A673 (cell line): ENCODE results near the gene CCND2. TPM values are rescaled to one million over a fixed set of nuclear protein-coding genes. Genes with fewer than 3 reads are reported as not detected.
A peak's percentile ranks its signal among the peaks of the same experiment; 100 is the strongest.

ENCODE experiments used
- BruUV-seq: library from RNA; stranded (reverse); fragments of 400-500 nt; replicated peaks from 2 replicates; lab custom pipeline; 2021; lab: Mats Ljungman, UMichigan
- CTCF ChIA-PET: fragments of 300-600 bp; sonication (Branson Sonifier 250); formaldehyde crosslinking; loops from one replicate; lab custom pipeline; 2022; ENCODE audit warnings: antibody characterized with exemption; lab: Charles Lee
- POLR2A ChIA-PET: fragments of 300-600 bp; sonication (Branson Sonifier 250); formaldehyde crosslinking; loops from one replicate; lab custom pipeline; 2022; ENCODE audit warnings: antibody characterized with exemption; ENCODE audit not compliant: low non-redundant PET; lab: Charles Lee
- DNase-seq: peaks from one replicate; pipeline ENCODE4 v3.0.0-alpha.2; 2015; ENCODE audit warnings: low spot score
- H3K27ac ChIP-seq: fragments of 200-600 bp; sonication (generic); 2 replicates; pipeline ENCODE4 v1.5.1; 2016; ENCODE audit warnings: mixed run types, low read depth, mild to moderate bottlenecking, mixed read lengths, antibody characterized with exemption, low read length; ENCODE audit not compliant: poor library complexity, severe bottlenecking
- H3K27me3 ChIP-seq: fragments of 200-600 bp; sonication (generic); replicated peaks from 2 replicates; pipeline ENCODE4 v1.6.1; 2017; ENCODE audit warnings: mixed run types, low read depth, mild to moderate bottlenecking, mixed read lengths, antibody characterized with exemption, low read length; ENCODE audit not compliant: insufficient read depth, poor library complexity
- H3K36me3 ChIP-seq: fragments of 200-600 bp; sonication (generic); 2 replicates; pipeline ENCODE4 v1.6.1; 2016; ENCODE audit warnings: mixed run types, mild to moderate bottlenecking, mixed read lengths, antibody characterized with exemption, low read length; ENCODE audit not compliant: insufficient read depth, poor library complexity, severe bottlenecking
- H3K4me1 ChIP-seq: fragments of 200-600 bp; sonication (generic); 2 replicates; pipeline ENCODE4 v1.6.1; 2017; ENCODE audit warnings: mixed run types, mild to moderate bottlenecking, mixed read lengths, antibody characterized with exemption, low read length; ENCODE audit not compliant: insufficient read depth, poor library complexity, severe bottlenecking
- H3K4me3 ChIP-seq: fragments of 200-600 bp; sonication (generic); 2 replicates; pipeline ENCODE4 v1.5.1; 2016; ENCODE audit warnings: low read depth, mixed run types, mild to moderate bottlenecking, mixed read lengths, low read length; ENCODE audit not compliant: poor library complexity, severe bottlenecking
- H3K9me3 ChIP-seq: fragments of 200-600 bp; sonication (generic); 2 replicates; pipeline ENCODE4 v1.6.1; 2016; ENCODE audit warnings: mixed run types, low read depth, mild to moderate bottlenecking, mixed read lengths, antibody characterized with exemption, low read length; ENCODE audit not compliant: poor library complexity, severe bottlenecking
- EZH2 ChIP-seq: fragments of 200-600 bp; sonication (generic); IDR thresholded peaks from 2 replicates; pipeline ENCODE4 v1.6.1; 2017; ENCODE audit warnings: borderline replicate concordance, low read depth, mild to moderate bottlenecking, mixed read lengths, antibody characterized with exemption, low read length; ENCODE audit not compliant: poor library complexity, severe bottlenecking
- intact Hi-C: fragments of 100-400 bp; cut with micrococcal nuclease; formaldehyde crosslinking; loops from one replicate; pipeline ENCODE4 v1.10.0; 2022; ENCODE audit not compliant: unreplicated experiment
- total RNA-seq: library from RNA; stranded (reverse); gene quantifications from 2 replicates; pipeline ENCODE4 v1.2.3, GENCODE V29; 2021
- TF ChIP-seq, protein P1 (sequence below): fragments of 300-800, 200-600 bp; sonication (generic); conservative IDR thresholded peaks from 2 replicates; pipeline ENCODE4 v1.5.1; 2017; ENCODE audit warnings: low read depth, mild to moderate bottlenecking, antibody characterized with exemption, low read length, moderate library complexity, mixed read lengths

The CCND2 gene
- total RNA-seq, 1 experiment from 2014 or later = 2.6 TPM

- Histone ChIP-seq H3K9me3 (no peaks in the 10 kb centered on the region), H3K27me3 (peaks cover 14% of the 10 kb centered on the region), H3K4me3 (no peak overlapping the region), H3K27ac (no peak overlapping the region), H3K4me1 (no peaks in the 10 kb centered on the region), H3K36me3 (no peaks in the 10 kb centered on the region)
- intact Hi-C loops = no loop called here
- TF ChIP-seq, protein P1, sequence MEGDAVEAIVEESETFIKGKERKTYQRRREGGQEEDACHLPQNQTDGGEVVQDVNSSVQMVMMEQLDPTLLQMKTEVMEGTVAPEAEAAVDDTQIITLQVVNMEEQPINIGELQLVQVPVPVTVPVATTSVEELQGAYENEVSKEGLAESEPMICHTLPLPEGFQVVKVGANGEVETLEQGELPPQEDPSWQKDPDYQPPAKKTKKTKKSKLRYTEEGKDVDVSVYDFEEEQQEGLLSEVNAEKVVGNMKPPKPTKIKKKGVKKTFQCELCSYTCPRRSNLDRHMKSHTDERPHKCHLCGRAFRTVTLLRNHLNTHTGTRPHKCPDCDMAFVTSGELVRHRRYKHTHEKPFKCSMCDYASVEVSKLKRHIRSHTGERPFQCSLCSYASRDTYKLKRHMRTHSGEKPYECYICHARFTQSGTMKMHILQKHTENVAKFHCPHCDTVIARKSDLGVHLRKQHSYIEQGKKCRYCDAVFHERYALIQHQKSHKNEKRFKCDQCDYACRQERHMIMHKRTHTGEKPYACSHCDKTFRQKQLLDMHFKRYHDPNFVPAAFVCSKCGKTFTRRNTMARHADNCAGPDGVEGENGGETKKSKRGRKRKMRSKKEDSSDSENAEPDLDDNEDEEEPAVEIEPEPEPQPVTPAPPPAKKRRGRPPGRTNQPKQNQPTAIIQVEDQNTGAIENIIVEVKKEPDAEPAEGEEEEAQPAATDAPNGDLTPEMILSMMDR = no peak
- TF ChIP-seq EZH2 = no peak
- no TSS peak for BruUV-seq
- CTCF ChIA-PET = no interaction called here
- no peak for DNase-seq
- POLR2A ChIA-PET = no interaction called here
Measured at GRCh38 chr12:4281173-4281654, 7.7 kb downstream of the CCND2 start.

GRCh38 chr12:4282103-4282891 lies 8.7 kb downstream of the CCND2 start:
- no TSS peak for BruUV-seq
- no peak for TF ChIP-seq EZH2
- TF ChIP-seq, protein P1 = no peak
- POLR2A ChIA-PET = no interaction called here
- Histone ChIP-seq H3K9me3 (no peaks in the 10 kb centered on the region), H3K4me1 (no peaks in the 10 kb centered on the region), H3K36me3 (no peaks in the 10 kb centered on the region), H3K27me3 (peaks cover 7% of the 10 kb centered on the region), H3K27ac (no peak overlapping the region), H3K4me3 (no peak overlapping the region)
- CTCF ChIA-PET = no interaction called here
- intact Hi-C loops = no loop called here
- DNase-seq = no peak

- no peak for TF ChIP-seq EZH2
- TF ChIP-seq, protein P1 = 0 out of 2 replicates have a peak, but pooled peaks have one; percentile 6
- Histone ChIP-seq H3K4me3 (no peak overlapping the region), H3K27ac (no peak overlapping the region), H3K27me3 (peaks cover 7% of the 10 kb centered on the region), H3K4me1 (no peaks in the 10 kb centered on the region), H3K36me3 (no peaks in the 10 kb centered on the region), H3K9me3 (no peaks in the 10 kb centered on the region)
- no TSS peak for BruUV-seq
- CTCF ChIA-PET = no interaction called here
- DNase-seq = no peak
- POLR2A ChIA-PET = no interaction called here
- intact Hi-C loops = no loop called here
Measured at GRCh38 chr12:4282892-4283511, 9.4 kb downstream of the CCND2 start.
